PFSK-1 (cell line): Measurements from ENCODE around the gene L3MBTL4.

Source experiments
- FOXP2 ChIP-seq: optimal IDR thresholded peaks from 2 replicates; pipeline ENCODE3; 2011; ENCODE audit warnings: borderline replicate concordance, control low read depth, inconsistent platforms; ENCODE audit not compliant: insufficient read depth; ENCODE audit errors: extremely low read length, extremely low read depth
- POLR2AphosphoS5 ChIP-seq: IDR thresholded peaks from 2 replicates; pipeline ENCODE4 v1.6.1; 2012; ENCODE audit warnings: low read depth, mild to moderate bottlenecking, control low read depth, low read length, moderate library complexity
- SIN3A ChIP-seq: IDR thresholded peaks from 2 replicates; pipeline ENCODE4 v1.6.1; 2012; ENCODE audit warnings: mild to moderate bottlenecking, low read length, moderate library complexity, borderline replicate concordance; ENCODE audit not compliant: insufficient read depth
- TAF1 ChIP-seq: IDR thresholded peaks from 2 replicates; pipeline ENCODE4 v1.6.1; 2012; ENCODE audit warnings: low read length, control low read depth, borderline replicate concordance; ENCODE audit not compliant: insufficient read depth
- TF ChIP-seq, protein P1 (sequence below), 2 experiments: IDR thresholded peaks; 2 replicates each; pipeline versions ENCODE4 v1.6.1 to v1.8.0; 2011 to 2012; ENCODE audit warnings: low read depth in 2 of 2, low read length in 2 of 2, control low read depth in 1 of 2, inconsistent platforms in 1 of 2, mild to moderate bottlenecking in 1 of 2, moderate library complexity in 1 of 2; ENCODE audit not compliant: insufficient read depth in 1 of 2

L3MBTL4 gene

DNA sequence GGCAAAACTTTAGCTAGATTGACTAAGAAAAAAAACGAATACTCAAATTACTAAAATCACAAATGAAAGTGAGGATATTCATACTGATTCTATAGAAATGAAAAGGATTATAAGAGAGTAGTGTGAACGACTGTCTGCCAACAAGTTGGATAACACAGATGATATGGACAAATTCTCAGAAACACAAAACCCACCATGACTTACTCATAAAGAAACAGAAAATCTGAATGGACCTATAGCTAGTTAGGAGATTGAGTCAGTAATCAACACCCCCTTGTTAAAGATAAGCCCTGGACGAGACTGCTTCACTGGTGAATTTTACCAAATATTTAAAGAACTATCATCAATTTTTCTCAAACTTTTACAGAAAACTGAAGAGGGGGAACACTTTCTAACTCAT, 410.6 kb downstream of the L3MBTL4 start:
- TF ChIP-seq POLR2AphosphoS5, result no peak
- TF ChIP-seq, protein P1, sequence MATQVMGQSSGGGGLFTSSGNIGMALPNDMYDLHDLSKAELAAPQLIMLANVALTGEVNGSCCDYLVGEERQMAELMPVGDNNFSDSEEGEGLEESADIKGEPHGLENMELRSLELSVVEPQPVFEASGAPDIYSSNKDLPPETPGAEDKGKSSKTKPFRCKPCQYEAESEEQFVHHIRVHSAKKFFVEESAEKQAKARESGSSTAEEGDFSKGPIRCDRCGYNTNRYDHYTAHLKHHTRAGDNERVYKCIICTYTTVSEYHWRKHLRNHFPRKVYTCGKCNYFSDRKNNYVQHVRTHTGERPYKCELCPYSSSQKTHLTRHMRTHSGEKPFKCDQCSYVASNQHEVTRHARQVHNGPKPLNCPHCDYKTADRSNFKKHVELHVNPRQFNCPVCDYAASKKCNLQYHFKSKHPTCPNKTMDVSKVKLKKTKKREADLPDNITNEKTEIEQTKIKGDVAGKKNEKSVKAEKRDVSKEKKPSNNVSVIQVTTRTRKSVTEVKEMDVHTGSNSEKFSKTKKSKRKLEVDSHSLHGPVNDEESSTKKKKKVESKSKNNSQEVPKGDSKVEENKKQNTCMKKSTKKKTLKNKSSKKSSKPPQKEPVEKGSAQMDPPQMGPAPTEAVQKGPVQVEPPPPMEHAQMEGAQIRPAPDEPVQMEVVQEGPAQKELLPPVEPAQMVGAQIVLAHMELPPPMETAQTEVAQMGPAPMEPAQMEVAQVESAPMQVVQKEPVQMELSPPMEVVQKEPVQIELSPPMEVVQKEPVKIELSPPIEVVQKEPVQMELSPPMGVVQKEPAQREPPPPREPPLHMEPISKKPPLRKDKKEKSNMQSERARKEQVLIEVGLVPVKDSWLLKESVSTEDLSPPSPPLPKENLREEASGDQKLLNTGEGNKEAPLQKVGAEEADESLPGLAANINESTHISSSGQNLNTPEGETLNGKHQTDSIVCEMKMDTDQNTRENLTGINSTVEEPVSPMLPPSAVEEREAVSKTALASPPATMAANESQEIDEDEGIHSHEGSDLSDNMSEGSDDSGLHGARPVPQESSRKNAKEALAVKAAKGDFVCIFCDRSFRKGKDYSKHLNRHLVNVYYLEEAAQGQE (IDR thresholded peaks at IDR 0.05; ENCODE audit: insufficient read depth in 1 of 2, low read depth in 2 of 2, low read length in 2 of 2), result no peak
- no peak for TF ChIP-seq TAF1
- no peak for TF ChIP-seq FOXP2
- no peak for TF ChIP-seq SIN3A

DNA sequence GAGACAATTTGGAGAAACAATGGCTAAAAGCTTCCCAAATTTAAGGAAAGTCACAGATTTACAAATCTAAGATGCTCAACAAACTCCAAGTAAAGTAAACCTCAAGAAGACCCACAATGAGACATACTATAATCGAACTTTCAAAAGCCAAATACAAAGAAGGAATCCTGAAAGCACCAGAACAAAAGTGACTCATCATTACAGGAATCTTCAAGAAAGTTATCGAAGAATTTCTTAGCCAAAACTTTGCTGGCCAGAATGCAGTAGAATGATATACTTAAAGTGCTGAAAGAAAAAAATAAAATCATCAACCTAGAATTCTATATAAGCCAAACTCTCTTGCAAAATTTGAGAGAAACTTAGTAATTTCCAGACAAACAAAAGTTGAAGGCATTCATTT, 412.8 kb downstream of the L3MBTL4 start:
- no peak for TF ChIP-seq SIN3A
- TF ChIP-seq POLR2AphosphoS5, result no peak
- no peak for TF ChIP-seq TAF1
- TF ChIP-seq FOXP2, result no peak
- TF ChIP-seq, protein P1 (IDR thresholded peaks at IDR 0.05; ENCODE audit: insufficient read depth in 1 of 2, low read depth in 2 of 2, low read length in 2 of 2), result no peak

DNA sequence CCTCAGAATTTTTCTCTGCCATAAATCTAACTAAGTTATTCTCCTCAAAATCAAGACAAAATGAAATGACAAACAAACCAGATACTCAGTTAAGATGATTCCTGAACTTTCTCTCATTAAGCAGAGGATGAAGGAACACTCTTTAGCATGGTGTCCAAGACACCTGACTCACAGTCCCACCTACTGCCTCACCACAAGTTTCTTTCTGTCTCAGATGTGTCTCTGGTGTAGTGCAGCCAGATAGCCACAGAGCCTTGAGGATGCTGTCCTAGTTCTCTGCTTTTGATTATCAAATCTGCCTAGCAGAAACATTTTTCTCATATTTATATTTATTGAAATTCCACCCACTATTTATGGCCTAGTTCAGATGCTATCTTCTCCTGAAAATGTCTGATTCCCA, 415.8 kb downstream of the L3MBTL4 start:
- TF ChIP-seq SIN3A, result no peak
- no peak for TF ChIP-seq FOXP2
- TF ChIP-seq TAF1, result no peak
- TF ChIP-seq, protein P1 (IDR thresholded peaks at IDR 0.05; ENCODE audit: insufficient read depth in 1 of 2, low read depth in 2 of 2, low read length in 2 of 2), result no peak
- TF ChIP-seq POLR2AphosphoS5, result no peak

DNA sequence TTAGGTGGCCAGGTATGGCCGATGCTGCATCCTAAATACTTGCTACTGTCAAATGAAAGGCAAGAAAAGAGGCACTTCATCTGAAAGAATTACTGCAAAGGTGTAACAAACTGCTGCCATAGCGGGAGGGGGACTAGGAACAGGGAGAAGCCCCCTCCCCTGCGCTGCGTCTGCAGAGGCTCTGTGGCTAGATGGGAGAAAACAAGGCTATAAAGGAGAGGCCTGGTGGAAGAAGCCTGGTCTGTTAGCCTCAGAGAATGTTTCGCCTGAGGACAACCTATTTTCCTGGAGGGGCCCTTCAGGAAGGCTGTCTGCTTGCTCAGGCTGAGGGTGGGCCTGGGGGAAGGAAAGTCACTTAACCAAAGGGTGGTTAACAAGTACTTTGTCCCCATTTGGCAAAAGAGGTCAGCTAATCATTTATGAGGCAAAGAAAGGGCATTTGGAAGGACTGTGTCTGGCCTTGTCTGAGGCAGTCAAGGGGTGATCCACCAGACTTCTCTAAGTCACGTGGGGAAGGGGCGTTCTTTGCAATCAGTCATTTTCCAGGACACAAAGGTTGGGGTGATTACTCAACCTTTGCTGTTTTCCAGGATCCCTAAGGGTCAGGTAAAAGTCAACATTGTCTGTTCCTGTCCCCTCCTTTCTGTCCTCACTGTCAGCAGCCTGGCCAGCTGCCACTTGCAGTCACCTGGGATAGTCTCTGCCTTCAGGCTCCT, 416.4 kb downstream of the L3MBTL4 start:
- TF ChIP-seq, protein P1 (IDR thresholded peaks at IDR 0.05; ENCODE audit: insufficient read depth in 1 of 2, low read depth in 2 of 2, low read length in 2 of 2), result no peak
- TF ChIP-seq FOXP2 (no peak), TAF1 (no peak), SIN3A (no peak), POLR2AphosphoS5 (no peak)
